ENCODE measurements around the gene LINC00305. TPM values are rescaled to one million over a fixed set of nuclear protein-coding genes. Genes with fewer than 3 reads are reported as not detected.

The LINC00305 gene
- polyA plus RNA-seq, 1 experiment: not detected

DNA sequence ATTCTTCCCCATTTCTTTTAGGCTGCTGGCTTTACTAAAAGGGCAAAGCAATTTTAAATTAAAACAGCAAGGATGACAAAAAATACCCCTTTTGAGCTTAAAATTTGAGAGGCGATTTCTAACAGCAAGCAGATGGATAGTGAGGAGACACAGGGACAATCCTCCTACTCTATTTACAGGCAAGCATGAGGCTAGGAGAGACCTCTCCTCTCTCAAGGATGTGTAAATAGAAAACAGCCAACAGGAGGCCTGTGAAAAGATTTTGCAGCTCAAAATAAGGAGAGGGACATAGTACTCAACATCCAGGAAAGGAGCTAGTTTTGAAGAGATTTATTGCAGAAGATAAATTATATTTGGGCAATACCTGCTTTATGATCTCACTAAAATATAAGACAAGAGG lies 53.8 kb downstream of the LINC00305 start:
- no peaks in the 10 kb centered on the region for H3K36me3 ChIP-seq (ENCODE audit: control insufficient read depth, insufficient read depth, low read length)
- ChIA-PET POLR2A (no interaction called here), CTCF (no interaction called here)
- TF ChIP-seq, protein P1, sequence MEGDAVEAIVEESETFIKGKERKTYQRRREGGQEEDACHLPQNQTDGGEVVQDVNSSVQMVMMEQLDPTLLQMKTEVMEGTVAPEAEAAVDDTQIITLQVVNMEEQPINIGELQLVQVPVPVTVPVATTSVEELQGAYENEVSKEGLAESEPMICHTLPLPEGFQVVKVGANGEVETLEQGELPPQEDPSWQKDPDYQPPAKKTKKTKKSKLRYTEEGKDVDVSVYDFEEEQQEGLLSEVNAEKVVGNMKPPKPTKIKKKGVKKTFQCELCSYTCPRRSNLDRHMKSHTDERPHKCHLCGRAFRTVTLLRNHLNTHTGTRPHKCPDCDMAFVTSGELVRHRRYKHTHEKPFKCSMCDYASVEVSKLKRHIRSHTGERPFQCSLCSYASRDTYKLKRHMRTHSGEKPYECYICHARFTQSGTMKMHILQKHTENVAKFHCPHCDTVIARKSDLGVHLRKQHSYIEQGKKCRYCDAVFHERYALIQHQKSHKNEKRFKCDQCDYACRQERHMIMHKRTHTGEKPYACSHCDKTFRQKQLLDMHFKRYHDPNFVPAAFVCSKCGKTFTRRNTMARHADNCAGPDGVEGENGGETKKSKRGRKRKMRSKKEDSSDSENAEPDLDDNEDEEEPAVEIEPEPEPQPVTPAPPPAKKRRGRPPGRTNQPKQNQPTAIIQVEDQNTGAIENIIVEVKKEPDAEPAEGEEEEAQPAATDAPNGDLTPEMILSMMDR (IDR thresholded peaks at IDR 0.05; ENCODE audit: insufficient read depth, low read depth, low read length): no peak
- no peak overlapping the region for H3K4me3 ChIP-seq (ENCODE audit: low read depth, low read length)
- H3K27me3 ChIP-seq (ENCODE audit: control insufficient read depth, insufficient read depth, low read length): no peaks in the 10 kb centered on the region
- no peak for DNase-seq (ENCODE audit: low read depth)

DNA sequence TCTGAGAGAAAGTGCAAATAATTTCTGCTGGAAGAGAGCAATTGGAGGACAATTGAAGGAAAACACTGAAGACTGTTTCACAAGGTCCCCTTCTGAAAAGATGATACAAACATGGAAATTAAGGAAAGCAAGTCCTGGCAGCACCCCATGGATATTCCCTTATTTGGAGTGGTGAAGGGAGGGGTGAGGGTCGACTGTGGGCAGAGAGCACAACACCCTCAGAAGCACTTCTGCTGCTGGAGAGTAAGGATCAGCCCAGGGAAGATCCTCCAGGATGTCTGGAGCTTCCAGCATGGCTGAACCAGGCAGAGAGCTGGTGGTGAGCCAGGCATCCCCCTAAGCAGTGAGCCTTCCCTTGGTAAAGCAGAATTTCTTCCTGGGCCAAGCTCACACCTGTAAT lies 54.7 kb downstream of the LINC00305 start:
- TF ChIP-seq, protein P1 (IDR thresholded peaks at IDR 0.05; ENCODE audit: insufficient read depth, low read depth, low read length): no peak
- CTCF ChIA-PET: no interaction called here

DNA sequence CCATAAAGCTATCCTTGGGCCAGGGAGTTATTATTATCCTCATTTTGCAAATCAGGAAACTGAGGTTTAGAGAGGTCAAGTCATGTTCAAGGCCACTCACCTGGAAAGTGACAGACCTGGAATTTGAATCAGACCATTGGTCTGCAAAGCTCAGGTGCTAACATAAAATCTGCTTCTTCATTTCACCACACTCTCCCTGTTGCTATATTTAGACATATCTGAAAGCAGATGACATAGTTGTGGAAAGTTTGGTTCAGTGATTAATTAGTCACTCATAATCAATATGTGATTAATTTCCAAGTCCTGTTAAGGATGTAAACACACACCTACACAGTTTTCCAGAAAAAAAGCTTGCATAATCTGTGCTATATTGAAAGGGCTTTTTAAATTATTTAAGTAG lies 57.4 kb downstream of the LINC00305 start:
- no peak overlapping the region for H3K4me3 ChIP-seq (ENCODE audit: low read depth, low read length)
- H3K27me3 ChIP-seq (ENCODE audit: control insufficient read depth, insufficient read depth, low read length): no peaks in the 10 kb centered on the region
- TF ChIP-seq, protein P1 (IDR thresholded peaks at IDR 0.05; ENCODE audit: insufficient read depth, low read depth, low read length): no peak
- no peak for DNase-seq (ENCODE audit: low read depth)
- POLR2A ChIA-PET: no interaction called here
- CTCF ChIA-PET: interaction anchor here (1.0 kb wide), 1 partner anchor 17 kb away, joined by 3 read pairs; no protein-coding TSS in a partner anchor
- H3K36me3 ChIP-seq (ENCODE audit: control insufficient read depth, insufficient read depth, low read length): no peaks in the 10 kb centered on the region

More for the DNA sequence above, 54.7 kb downstream of the LINC00305 start:
- H3K4me3 ChIP-seq (ENCODE audit: low read depth, low read length): no peak overlapping the region
- POLR2A ChIA-PET: no interaction called here
- DNase-seq (ENCODE audit: low read depth): no peak
- H3K36me3 ChIP-seq (ENCODE audit: control insufficient read depth, insufficient read depth, low read length): no peaks in the 10 kb centered on the region
- no peaks in the 10 kb centered on the region for H3K27me3 ChIP-seq (ENCODE audit: control insufficient read depth, insufficient read depth, low read length)

DNA sequence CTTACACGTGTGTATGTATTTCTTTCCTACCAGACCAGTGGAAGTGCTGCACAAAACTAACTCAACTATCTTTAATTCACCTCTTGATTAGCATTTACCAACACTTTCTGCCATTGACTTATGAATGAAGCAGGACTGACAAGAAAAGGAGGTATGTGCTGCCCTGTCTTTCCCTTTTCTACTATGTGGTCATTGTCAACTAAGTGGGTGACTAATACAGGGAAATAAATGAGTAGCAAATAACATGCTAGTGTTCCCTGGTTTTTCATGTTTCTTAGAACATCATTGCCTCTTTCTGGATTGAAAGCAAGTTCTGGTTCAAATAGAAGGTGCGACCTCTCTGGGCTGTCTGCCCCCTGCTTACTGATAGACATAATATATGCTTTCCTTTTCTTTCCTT lies 58.0 kb downstream of the LINC00305 start:
- no peak for DNase-seq (ENCODE audit: low read depth)
- H3K4me3 ChIP-seq (ENCODE audit: low read depth, low read length): no peak overlapping the region
- H3K27me3 ChIP-seq (ENCODE audit: control insufficient read depth, insufficient read depth, low read length): no peaks in the 10 kb centered on the region
- TF ChIP-seq, protein P1 (IDR thresholded peaks at IDR 0.05; ENCODE audit: insufficient read depth, low read depth, low read length): no peak
- H3K36me3 ChIP-seq (ENCODE audit: control insufficient read depth, insufficient read depth, low read length): no peaks in the 10 kb centered on the region
- POLR2A ChIA-PET: no interaction called here
- CTCF ChIA-PET: no interaction called here

DNA sequence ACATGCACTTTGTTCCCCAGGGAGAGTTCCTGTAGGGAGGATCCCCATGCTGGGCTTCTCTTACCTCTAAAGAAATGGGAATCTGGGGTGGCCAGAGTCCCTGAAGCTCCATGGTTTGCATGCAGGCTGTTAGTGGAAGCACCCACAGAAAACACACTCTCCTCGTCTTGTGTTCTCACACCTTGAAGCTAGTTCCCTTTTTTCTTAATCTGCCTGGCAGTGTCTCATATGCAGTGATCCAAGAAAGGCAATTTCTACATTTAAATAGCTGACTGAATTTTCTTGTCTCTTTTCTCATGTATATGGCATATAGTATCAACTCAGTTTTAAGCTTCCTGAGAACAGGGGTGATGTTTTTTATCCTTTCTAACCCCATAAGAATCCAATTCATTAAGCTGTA lies 65.0 kb downstream of the LINC00305 start:
- ChIA-PET CTCF (no interaction called here), POLR2A (no interaction called here)
- Histone ChIP-seq H3K27me3 (ENCODE audit: control insufficient read depth, insufficient read depth, low read length) (no peaks in the 10 kb centered on the region), H3K4me3 (ENCODE audit: low read depth, low read length) (no peak overlapping the region), H3K36me3 (ENCODE audit: control insufficient read depth, insufficient read depth, low read length) (no peaks in the 10 kb centered on the region)
- no peak for DNase-seq (ENCODE audit: low read depth)
- TF ChIP-seq, protein P1 (IDR thresholded peaks at IDR 0.05; ENCODE audit: insufficient read depth, low read depth, low read length): no peak

Data from BJ (cell line).